OCI-LY7 (cell line): ENCODE data around the gene DZIP1L.

ENCODE experiments used
- EZH2phosphoT487 ChIP-seq: fragments of 200-600 bp; sonication (generic); IDR thresholded peaks from 2 replicates; pipeline ENCODE4 v1.6.1; 2018; ENCODE audit warnings: low read depth, borderline replicate concordance, mild to moderate bottlenecking, mixed run types, antibody characterized with exemption, low read length, moderate library complexity, mixed read lengths
- TF ChIP-seq, protein P1 (sequence below): fragments of 200-600 bp; sonication (generic); conservative IDR thresholded peaks from 2 replicates; pipeline ENCODE4 v1.5.1; 2014; ENCODE audit warnings: mild to moderate bottlenecking, antibody characterized with exemption, low read length, moderate library complexity, mixed read lengths

DNA sequence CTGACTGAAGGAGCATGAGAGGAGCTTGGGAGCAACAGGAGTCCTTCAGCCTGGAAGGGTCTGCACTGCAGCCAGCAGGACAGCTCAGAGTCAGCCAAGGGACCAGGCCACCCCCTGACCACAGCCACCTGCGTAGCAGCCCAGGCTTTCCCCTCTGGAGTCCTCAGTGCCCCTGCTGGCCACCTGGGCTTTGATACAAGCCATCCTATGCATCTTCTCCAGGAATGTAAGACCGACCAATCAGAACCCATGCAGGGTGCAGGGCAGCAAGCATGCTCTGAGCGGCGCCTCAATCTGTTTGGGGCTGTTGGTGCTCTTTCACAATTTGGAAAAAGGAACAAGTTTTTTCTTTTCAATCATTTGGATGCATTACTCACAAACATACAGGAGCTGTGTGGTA is 52.0 kb downstream of the DZIP1L start:
- TF ChIP-seq, protein P1, sequence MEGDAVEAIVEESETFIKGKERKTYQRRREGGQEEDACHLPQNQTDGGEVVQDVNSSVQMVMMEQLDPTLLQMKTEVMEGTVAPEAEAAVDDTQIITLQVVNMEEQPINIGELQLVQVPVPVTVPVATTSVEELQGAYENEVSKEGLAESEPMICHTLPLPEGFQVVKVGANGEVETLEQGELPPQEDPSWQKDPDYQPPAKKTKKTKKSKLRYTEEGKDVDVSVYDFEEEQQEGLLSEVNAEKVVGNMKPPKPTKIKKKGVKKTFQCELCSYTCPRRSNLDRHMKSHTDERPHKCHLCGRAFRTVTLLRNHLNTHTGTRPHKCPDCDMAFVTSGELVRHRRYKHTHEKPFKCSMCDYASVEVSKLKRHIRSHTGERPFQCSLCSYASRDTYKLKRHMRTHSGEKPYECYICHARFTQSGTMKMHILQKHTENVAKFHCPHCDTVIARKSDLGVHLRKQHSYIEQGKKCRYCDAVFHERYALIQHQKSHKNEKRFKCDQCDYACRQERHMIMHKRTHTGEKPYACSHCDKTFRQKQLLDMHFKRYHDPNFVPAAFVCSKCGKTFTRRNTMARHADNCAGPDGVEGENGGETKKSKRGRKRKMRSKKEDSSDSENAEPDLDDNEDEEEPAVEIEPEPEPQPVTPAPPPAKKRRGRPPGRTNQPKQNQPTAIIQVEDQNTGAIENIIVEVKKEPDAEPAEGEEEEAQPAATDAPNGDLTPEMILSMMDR, result no peak
- no peak for TF ChIP-seq EZH2phosphoT487
